ENCODE measurements around the gene CCDC85C.
"Not testable (repeated sequence)": the region's sequence is repeated elsewhere in the genome, so short reads cannot be mapped to it uniquely, and the experiment has no call there.

Gene CCDC85C

DNA sequence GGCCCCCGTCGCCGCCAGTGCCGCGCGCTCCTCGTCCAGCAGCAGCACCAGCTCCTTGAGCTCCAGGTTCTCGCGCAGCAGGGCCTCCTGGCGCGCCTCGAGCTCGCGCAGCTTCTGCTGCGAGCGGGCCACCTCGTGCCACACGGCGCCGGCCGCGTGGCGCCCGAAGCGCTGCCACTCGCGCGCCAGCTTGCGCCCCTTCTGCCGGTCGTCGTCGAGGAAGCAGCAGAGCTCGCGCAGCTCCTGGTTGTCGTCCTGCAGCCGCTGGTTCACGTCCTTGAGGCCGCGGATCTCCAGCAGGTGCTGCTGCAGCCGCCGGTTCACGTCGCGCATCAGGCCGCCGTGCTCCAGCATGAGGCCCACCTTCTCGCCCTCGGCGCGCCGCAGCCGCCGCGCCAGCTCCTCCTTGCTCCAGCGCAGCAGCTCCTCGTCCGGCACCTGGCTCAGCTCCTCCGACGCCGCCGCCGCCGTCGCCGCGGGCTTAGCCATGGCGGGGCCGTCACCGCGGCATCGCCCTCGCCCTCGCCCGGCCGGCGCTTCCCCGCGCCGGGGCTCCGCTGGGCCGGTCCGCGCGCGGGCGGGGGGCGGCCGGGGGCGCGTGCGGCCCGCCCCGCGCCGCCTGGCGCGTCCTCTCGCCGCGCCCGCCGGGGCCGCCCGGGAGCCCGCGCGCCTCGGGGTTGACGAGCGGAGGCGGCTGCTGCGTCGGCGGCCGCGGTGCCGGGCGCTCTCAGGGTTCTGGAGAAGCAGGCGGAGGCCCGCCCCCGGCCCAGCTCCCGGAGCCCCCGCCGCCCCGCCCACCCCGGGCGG lies at the start of gene CCDC85C:
Gene CCDC85C, minus strand, starts transcription at position 737 of the 807 bp plus-strand sequence. Its CDS starts 248 bp downstream, at position 489.
- DNase-seq = no peak

DNA sequence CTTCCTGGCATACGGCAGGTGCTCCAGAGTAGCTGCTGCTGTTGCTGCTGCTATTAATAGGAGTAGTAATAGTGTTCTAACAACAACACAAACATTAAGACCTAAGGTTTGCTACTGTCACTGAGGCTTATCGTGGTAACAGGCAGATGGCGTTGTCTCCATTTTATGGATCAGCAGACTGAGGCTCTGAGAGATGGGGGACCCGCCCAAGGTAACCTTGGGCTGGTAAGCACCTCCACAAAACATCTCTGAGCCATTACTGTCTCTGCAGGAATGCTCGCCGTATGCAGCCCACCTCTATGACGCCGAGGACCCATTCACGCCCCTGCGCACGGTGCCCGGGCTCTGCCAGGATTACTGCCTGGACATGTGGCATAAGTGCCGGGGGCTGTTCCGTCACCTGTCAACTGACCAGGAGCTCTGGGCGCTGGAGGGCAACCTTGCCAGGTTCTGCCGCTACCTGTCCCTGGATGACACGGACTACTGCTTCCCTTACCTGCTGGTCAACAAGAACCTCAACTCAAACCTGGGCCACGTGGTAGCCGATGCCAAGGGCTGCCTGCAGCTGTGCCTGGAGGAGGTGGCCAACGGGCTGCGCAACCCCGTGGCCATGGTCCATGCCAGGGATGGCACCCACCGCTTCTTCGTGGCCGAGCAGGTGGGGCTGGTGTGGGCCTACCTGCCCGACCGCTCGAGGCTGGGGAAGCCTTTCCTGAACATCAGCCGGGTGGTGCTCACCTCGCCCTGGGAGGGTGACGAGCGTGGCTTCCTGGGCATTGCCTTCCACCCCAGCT lies 48.1 kb upstream of the CCDC85C start:
- no peak for DNase-seq

GRCh38 chr14:99650189-99650588 lies 46.2 kb upstream of the CCDC85C start:
- DNase-seq = no peak

- DNase-seq = no peak
These were observed 45.6 kb upstream of the CCDC85C start for GRCh38 chr14:99649643-99650042.

DNA sequence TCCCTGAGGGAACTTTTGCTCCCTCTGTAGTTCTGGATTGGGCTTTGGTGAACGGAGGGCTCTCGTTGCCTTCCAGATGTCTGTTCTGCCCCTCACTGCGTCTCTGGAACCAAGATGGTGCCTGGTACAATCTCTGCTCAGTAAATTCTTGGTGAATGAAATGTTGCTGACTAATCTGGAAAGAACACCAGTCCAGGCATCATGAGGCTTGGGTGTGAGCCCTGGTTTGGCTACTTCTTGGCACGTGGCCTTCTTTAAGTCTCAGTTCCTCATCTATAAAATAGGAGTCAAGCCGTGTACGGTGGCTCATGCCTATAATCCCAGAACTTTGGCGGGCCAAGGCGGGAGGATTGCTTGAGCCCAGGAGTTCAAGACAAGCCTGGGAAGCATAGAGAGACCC lies 45.2 kb upstream of the CCDC85C start:
- DNase-seq = no peak

GRCh38 chr14:99648027-99648784 lies 44.2 kb upstream of the CCDC85C start:
- no peak for DNase-seq

DNA sequence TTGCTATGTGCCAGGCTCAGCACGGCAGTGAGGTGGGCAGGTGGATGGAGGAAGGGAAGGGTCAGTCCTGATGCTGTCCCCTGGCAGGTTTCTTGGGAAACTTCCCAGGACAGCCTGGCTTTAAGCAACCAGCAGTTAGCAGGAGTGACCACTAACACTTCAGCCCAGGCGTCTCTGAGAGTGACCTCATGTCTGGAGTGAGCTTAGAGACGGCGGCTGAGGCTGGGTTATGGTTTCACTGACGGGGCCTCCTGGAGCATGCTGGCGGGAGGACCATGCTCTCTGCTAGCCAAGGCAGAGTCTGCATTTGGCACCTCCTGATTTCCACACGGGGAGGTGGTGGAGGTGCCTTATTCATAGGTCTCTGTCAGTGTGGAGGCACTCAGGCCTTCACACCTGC lies 43.4 kb upstream of the CCDC85C start:
- DNase-seq = no peak

- no peak for DNase-seq
These were observed 41.8 kb upstream of the CCDC85C start for GRCh38 chr14:99645545-99646505.

- no peak for DNase-seq
These were observed 40.9 kb upstream of the CCDC85C start, which contains the start of gene HHIPL1 for GRCh38 chr14:99644723-99645544. TSS of gene HHIPL1 (plus strand) at chr14:99645129. CDS start at chr14:99645208, 79 bp downstream.

- DNase-seq = no peak
These were observed 40.1 kb upstream of the CCDC85C start for GRCh38 chr14:99644035-99644587.

- DNase-seq = no peak
These were observed 39.3 kb upstream of the CCDC85C start for GRCh38 chr14:99643343-99643742.

DNA sequence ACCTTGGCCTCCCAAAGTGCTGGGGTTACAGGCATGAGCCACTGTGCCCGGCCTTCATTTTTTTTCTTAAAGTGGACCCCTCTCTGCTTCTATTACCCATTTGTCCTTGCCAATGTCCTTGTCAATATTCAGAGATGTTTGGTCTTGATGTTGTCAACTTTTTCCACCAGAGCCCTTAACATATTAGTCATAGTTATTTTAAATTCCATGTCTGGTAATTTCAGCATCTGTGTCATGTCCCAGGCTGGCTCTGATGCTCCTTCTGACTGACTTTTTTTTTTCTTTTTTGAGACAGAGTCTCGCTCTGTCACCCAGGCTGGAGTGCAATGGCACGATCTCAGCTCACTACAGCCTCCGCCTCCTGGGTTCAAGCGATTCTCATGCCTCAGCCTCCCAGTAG lies 38.8 kb upstream of the CCDC85C start:
- not testable (repeated sequence) for DNase-seq

GRCh38 chr14:99637624-99638023 lies 33.6 kb upstream of the CCDC85C start:
- no peak for DNase-seq

GRCh38 chr14:99636487-99636886 lies 32.5 kb upstream of the CCDC85C start:
- no peak for DNase-seq

GRCh38 chr14:99635116-99635515 lies 31.1 kb upstream of the CCDC85C start:
- no peak for DNase-seq

DNA sequence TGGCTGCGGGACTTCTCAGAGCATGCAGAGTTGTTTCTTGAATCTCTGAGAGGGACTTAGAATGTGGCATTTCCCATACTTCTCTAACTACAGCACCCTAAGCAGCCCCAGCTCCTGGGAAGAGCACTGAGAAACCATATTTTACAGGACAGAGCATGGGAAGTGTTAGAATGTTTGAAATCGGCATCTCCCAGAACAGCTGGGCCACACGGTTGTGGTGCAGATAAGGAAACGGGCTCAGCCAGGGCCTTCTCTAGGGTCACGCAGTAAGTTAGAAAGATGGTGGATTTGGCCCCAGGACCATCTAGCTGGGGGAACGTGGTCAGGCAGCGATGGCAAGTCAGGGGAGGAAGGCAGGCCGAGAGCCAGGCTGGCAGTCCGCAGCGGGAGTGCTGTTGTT lies 30.4 kb upstream of the CCDC85C start:
- no peak for DNase-seq

GRCh38 chr14:99633918-99634317 lies 29.9 kb upstream of the CCDC85C start:
- DNase-seq = peak; percentile 63

- no peak for DNase-seq
These were observed 29.1 kb upstream of the CCDC85C start for GRCh38 chr14:99633141-99633540.

DNA sequence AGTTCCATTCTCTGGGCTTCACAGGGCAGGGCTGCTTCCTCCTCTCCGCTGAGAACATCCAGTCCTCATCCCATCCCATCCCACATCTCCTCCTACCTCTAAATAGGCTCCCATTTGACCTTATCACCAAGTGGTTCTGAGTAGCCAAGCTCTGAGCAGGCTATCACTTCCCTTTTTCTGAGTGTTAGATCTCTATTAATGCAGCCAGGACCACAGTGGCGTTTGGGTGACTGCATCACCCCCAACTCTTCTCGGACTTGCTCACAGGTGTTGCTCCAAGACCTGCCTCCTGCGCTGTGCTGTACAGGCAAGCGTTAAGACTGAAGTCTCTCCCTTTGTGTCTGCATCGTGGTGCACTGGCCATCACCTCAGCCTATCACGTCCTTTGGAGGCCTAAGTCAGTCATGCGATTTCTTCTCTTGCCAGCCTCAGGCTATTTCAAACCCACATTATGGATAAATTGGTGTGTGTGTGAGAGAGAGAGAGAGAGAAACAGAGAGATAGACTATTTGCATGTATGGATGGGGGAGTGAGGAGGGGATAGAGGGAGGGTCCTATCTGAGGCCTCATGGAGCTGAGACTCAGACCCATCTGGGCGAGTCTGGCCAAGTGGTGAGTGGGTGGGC lies 28.5 kb upstream of the CCDC85C start:
- DNase-seq = no peak

DNA sequence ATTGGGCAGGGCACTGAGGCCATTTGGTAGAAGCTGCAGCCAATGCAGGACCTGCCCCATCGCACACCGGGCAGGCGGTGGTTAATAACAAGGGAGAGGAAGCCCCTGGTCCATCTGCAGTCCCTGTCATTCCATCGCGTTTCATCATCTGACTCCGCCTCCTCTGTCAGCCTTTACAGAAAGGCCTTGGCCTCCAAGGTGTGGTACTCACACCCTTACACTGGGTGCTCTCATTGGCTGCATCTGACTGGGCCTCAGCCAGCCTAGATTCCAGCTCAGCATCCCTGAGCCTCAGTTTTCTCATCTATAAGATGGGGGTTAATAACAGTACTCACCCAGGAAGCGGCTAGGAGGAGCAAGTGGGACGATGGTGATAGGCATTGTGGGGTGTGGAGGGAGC lies 26.2 kb upstream of the CCDC85C start:
- no peak for DNase-seq
